Measurements from ENCODE around the gene MED31.

MED31 gene

DNA sequence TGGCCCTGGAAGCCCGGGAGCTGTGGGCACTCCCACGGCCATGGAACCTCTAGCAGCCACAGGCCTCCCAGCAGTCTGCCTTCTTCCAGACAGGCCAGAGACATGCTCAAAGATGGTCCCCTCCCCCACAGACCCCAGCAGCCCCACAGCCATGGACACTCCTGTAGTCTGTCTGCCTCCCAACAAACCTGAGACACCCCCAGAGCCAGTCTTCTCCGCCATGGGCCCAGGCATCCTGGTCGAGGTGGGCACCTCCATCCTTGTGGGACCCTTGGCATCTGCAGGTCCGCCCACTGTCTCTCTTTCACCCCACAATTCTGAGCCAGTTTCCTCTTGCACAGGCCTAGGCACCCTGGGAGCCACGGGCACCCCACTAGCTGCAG lies 14.0 kb downstream of the MED31 start (continued):
- TF ChIP-seq SCRT2 (tag by site-specific recombination; IDR thresholded peaks at IDR 0.05) (no peak), SP3 (tag by site-specific recombination; IDR thresholded peaks at IDR 0.05) (no peak), ZBTB10 (tag by site-specific recombination; IDR thresholded peaks at IDR 0.05) (no peak), GLI4 (tag by site-specific recombination; IDR thresholded peaks at IDR 0.05) (no peak), GFI1B (tag by site-specific recombination; IDR thresholded peaks at IDR 0.05) (no peak), ZNF16 (tag by site-specific recombination; IDR thresholded peaks at IDR 0.05; ENCODE audit: low read depth) (no peak), ZNF571 (tag by site-specific recombination; IDR thresholded peaks at IDR 0.05) (no peak)

- Histone ChIP-seq H3K4me1 (ENCODE audit: control insufficient read depth, insufficient read depth, low read length) (peaks cover 12% of the 10 kb centered on the region; the same call in 1 of the 2 replicates), H3K9me3 (ENCODE audit: control insufficient read depth, insufficient read depth, low read depth, low read length) (no peaks in the 10 kb centered on the region), H3K4me3 (ENCODE audit: low read depth, low read length) (no peak overlapping the region), H3K36me3 (ENCODE audit: control insufficient read depth in 2 of 2, insufficient read depth in 1 of 2, low read length in 2 of 2) (peaks cover 31 to 40% of the 10 kb centered on the region in 2 experiments), H3K27ac (ENCODE audit: extremely low read depth, low read depth, low read length) (no peak overlapping the region)
- ChIA-PET CTCF (interaction anchor here (1.1 kb wide), 1 partner anchor 29 kb away, joined by 3 read pairs; no protein-coding TSS in a partner anchor), POLR2A (no interaction called here)
- TF ChIP-seq EGR2 (tag by site-specific recombination; IDR thresholded peaks at IDR 0.05; ENCODE audit: low read depth): peak; percentile 94
- peak; percentile 86 for TF ChIP-seq REST (tag by site-specific recombination; IDR thresholded peaks at IDR 0.05)
- no peak for TF ChIP-seq ZNF423 (tag by site-specific recombination; IDR thresholded peaks at IDR 0.05)
- no peak for TF ChIP-seq ZFP41 (tag by site-specific recombination; IDR thresholded peaks at IDR 0.05; ENCODE audit: borderline replicate concordance)
- TF ChIP-seq ZNF16 (tag by site-specific recombination; IDR thresholded peaks at IDR 0.05; ENCODE audit: low read depth): no peak
- no peak for TF ChIP-seq ZNF785 (tag by site-specific recombination; IDR thresholded peaks at IDR 0.05)
- TF ChIP-seq ZNF221 (tag by site-specific recombination; IDR thresholded peaks at IDR 0.05; ENCODE audit: borderline replicate concordance): no peak
- TF ChIP-seq ZFHX2 (tag by site-specific recombination; conservative IDR thresholded peaks at IDR 0.05): peak; percentile 96
These were observed 14.6 kb downstream of the MED31 start for GRCh38 chr17:6636616-6637457.

DNA sequence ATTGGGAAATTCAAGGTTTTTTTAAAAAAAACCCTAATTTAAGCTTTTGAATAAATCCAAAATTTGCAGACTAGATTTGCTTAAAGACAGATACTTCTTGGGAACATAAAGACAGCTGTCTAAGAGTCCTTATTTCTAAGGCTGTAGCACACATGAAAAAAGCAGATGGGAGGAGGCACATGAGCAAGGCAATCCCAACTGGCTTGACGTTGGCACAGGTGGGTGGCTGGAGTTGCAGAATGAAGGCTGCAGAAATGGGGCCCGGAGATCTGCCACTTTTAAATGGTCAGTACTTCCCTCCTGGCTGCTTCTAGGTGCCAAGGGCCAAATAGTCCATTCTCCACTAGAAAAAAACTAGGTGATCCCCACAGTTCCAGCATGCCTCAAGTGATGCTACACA lies 15.3 kb downstream of the MED31 start:
- CTCF ChIA-PET: interaction anchor here (0.5 to 1.1 kb wide), 3 partner anchors 25 to 207 kb away, joined by 3 to 4 read pairs (median 3); no protein-coding TSS in a partner anchor
- POLR2A ChIA-PET: no interaction called here
- H3K27ac ChIP-seq (ENCODE audit: extremely low read depth, low read depth, low read length): no peak overlapping the region
- H3K4me3 ChIP-seq (ENCODE audit: low read depth, low read length): no peak overlapping the region
- peaks cover 8% of the 10 kb centered on the region; the same call in 1 of the 2 replicates for H3K4me1 ChIP-seq (ENCODE audit: control insufficient read depth, insufficient read depth, low read length)
- H3K9me3 ChIP-seq (ENCODE audit: control insufficient read depth, insufficient read depth, low read depth, low read length): no peaks in the 10 kb centered on the region
- H3K36me3 ChIP-seq (ENCODE audit: control insufficient read depth in 2 of 2, insufficient read depth in 1 of 2, low read length in 2 of 2): peaks cover 39 to 47% of the 10 kb centered on the region in 2 experiments
- TF ChIP-seq ZEB2 (tag by site-specific recombination; IDR thresholded peaks at IDR 0.05): no peak
- TF ChIP-seq ZNF664 (tag by site-specific recombination; IDR thresholded peaks at IDR 0.05): no peak
- TF ChIP-seq CTCF (tag by site-specific recombination; IDR thresholded peaks at IDR 0.05): no peak
- TF ChIP-seq, protein P1, sequence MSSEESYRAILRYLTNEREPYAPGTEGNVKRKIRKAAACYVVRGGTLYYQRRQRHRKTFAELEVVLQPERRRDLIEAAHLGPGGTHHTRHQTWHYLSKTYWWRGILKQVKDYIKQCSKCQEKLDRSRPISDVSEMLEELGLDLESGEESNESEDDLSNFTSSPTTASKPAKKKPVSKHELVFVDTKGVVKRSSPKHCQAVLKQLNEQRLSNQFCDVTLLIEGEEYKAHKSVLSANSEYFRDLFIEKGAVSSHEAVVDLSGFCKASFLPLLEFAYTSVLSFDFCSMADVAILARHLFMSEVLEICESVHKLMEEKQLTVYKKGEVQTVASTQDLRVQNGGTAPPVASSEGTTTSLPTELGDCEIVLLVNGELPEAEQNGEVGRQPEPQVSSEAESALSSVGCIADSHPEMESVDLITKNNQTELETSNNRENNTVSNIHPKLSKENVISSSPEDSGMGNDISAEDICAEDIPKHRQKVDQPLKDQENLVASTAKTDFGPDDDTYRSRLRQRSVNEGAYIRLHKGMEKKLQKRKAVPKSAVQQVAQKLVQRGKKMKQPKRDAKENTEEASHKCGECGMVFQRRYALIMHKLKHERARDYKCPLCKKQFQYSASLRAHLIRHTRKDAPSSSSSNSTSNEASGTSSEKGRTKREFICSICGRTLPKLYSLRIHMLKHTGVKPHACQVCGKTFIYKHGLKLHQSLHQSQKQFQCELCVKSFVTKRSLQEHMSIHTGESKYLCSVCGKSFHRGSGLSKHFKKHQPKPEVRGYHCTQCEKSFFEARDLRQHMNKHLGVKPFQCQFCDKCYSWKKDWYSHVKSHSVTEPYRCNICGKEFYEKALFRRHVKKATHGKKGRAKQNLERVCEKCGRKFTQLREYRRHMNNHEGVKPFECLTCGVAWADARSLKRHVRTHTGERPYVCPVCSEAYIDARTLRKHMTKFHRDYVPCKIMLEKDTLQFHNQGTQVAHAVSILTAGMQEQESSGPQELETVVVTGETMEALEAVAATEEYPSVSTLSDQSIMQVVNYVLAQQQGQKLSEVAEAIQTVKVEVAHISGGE (tag by site-specific recombination; conservative IDR thresholded peaks at IDR 0.05; ENCODE audit: low read depth): no peak
- no peak for TF ChIP-seq ZNF423 (tag by site-specific recombination; IDR thresholded peaks at IDR 0.05)
- no peak for TF ChIP-seq ZSCAN5A (tag by site-specific recombination; IDR thresholded peaks at IDR 0.05)

Measured in HEK293 (cell line).